B cell (primary cell): ENCODE results near the gene ZNF646.

Experiments
- CTCF ChIP-seq: fragments of 200-600 bp; IDR thresholded peaks from one replicate; pipeline ENCODE4 v1.8.0; 2022; ENCODE audit warnings: antibody characterized with exemption, mild to moderate bottlenecking
- EZH2 ChIP-seq: IDR thresholded peaks from 2 replicates; pipeline ENCODE4 v1.6.1; 2012; ENCODE audit warnings: borderline replicate concordance, low read depth, mild to moderate bottlenecking, moderate library complexity, low read length; ENCODE audit not compliant: insufficient read depth, poor library complexity, severe bottlenecking

GRCh38 chr16:31077592-31078396 is 3.6 kb downstream of the ZNF646 start:
- TF ChIP-seq CTCF (no peak), EZH2 (no peak)
